ENCODE measurements around the gene CA12. TPM values are rescaled to one million over a fixed set of nuclear protein-coding genes. Genes with fewer than 3 reads are reported as not detected.

The CA12 gene
- polyA plus RNA-seq, 3 donors: not detected

- Histone ChIP-seq H3K4me3 (replicated peaks in 1 of 3; ENCODE audit: low read depth in 2 of 3, low read length in 3 of 3) (no peak overlapping the region), H3K4me2 (replicated peaks; ENCODE audit: extremely low read depth, low read length, poor library complexity, severe bottlenecking) (no peak overlapping the region), H4K20me1 (ENCODE audit: insufficient read depth, low read length) (no peaks in the 10 kb centered on the region), H2AFZ (ENCODE audit: insufficient read depth, low read depth, low read length, poor library complexity, severe bottlenecking) (no peak overlapping the region), H3K9ac (ENCODE audit: insufficient read depth, low read length, poor library complexity, severe bottlenecking) (no peak overlapping the region), H3K79me2 (ENCODE audit: insufficient read depth, low read length) (no peaks in the 10 kb centered on the region), H3K9me3 (replicated peaks in 1 of 2; ENCODE audit: control insufficient read depth in 1 of 2, insufficient read depth in 1 of 2, low read length in 2 of 2) (no peaks in the 10 kb centered on the region), H3K36me3 (replicated peaks in 1 of 2; ENCODE audit: control insufficient read depth in 1 of 2, insufficient read depth in 2 of 2, low read length in 2 of 2) (no peaks in the 10 kb centered on the region), H3K27ac (ENCODE audit: low read depth in 1 of 2, low read length in 2 of 2) (no peak overlapping the region), H3K27me3 (ENCODE audit: control insufficient read depth in 2 of 2, insufficient read depth in 2 of 2, low read length in 2 of 2) (no peaks in the 10 kb centered on the region), H3K4me1 (ENCODE audit: control insufficient read depth in 1 of 2, insufficient read depth in 2 of 2, low read length in 2 of 2) (peaks cover 8 to 9% of the 10 kb centered on the region in 2 donors)
- no peak overlapping the region for H3K4me3 Mint-ChIP-seq
- peaks cover 8% of the 10 kb centered on the region for H3K4me1 Mint-ChIP-seq
- TF ChIP-seq CTCF (IDR thresholded peaks at IDR 0.05): no peak
- WGBS (ENCODE audit: insufficient coverage): 100% methylated on average over 3 of the region's 5 CpGs
- H3K27me3 Mint-ChIP-seq (ENCODE audit: low read depth in 3 of 3): peaks cover 0 to 2% (median 0%) of the 10 kb centered on the region in 3 donors
- no peaks in the 10 kb centered on the region for H3K36me3 Mint-ChIP-seq
- no peaks in the 10 kb centered on the region for H3K9me3 Mint-ChIP-seq
- intact Hi-C loops (cut with micrococcal nuclease): no loop called here
- no peak overlapping the region for H3K27ac Mint-ChIP-seq
- no peak for DNase-seq
Measured at GRCh38 chr15:63349621-63350020, 32.0 kb downstream of the CA12 start.

GRCh38 chr15:63349156-63349555 lies 32.5 kb downstream of the CA12 start:
- H3K27me3 ChIP-seq (ENCODE audit: control insufficient read depth in 2 of 2, insufficient read depth in 2 of 2, low read length in 2 of 2): no peaks in the 10 kb centered on the region
- 95% methylated on average over 2 of the region's 6 CpGs for WGBS (ENCODE audit: insufficient coverage)
- no peak for DNase-seq
- Mint-ChIP-seq H3K4me1 (peaks cover 8% of the 10 kb centered on the region), H3K27ac (no peak overlapping the region), H3K9me3 (no peaks in the 10 kb centered on the region), H3K36me3 (no peaks in the 10 kb centered on the region), H3K4me3 (no peak overlapping the region), H3K27me3 (ENCODE audit: low read depth in 3 of 3) (peaks cover 0 to 2% (median 0%) of the 10 kb centered on the region in 3 donors)
- peaks cover 8 to 9% of the 10 kb centered on the region in 2 donors for H3K4me1 ChIP-seq (ENCODE audit: control insufficient read depth in 1 of 2, insufficient read depth in 2 of 2, low read length in 2 of 2)
- intact Hi-C loops (cut with micrococcal nuclease): no loop called here
- no peak overlapping the region for H3K27ac ChIP-seq (ENCODE audit: low read depth in 1 of 2, low read length in 2 of 2)
- no peak overlapping the region for H3K9ac ChIP-seq (ENCODE audit: insufficient read depth, low read length, poor library complexity, severe bottlenecking)
- H3K9me3 ChIP-seq (replicated peaks in 1 of 2; ENCODE audit: control insufficient read depth in 1 of 2, insufficient read depth in 1 of 2, low read length in 2 of 2): no peaks in the 10 kb centered on the region
- no peak overlapping the region for H3K4me2 ChIP-seq (replicated peaks; ENCODE audit: extremely low read depth, low read length, poor library complexity, severe bottlenecking)
- TF ChIP-seq CTCF (IDR thresholded peaks at IDR 0.05): no peak
- H3K79me2 ChIP-seq (ENCODE audit: insufficient read depth, low read length): no peaks in the 10 kb centered on the region
- H4K20me1 ChIP-seq (ENCODE audit: insufficient read depth, low read length): no peaks in the 10 kb centered on the region
- H2AFZ ChIP-seq (ENCODE audit: insufficient read depth, low read depth, low read length, poor library complexity, severe bottlenecking): no peak overlapping the region
- no peaks in the 10 kb centered on the region for H3K36me3 ChIP-seq (replicated peaks in 1 of 2; ENCODE audit: control insufficient read depth in 1 of 2, insufficient read depth in 2 of 2, low read length in 2 of 2)
- H3K4me3 ChIP-seq (replicated peaks in 1 of 3; ENCODE audit: low read depth in 2 of 3, low read length in 3 of 3): no peak overlapping the region

Measured in CD14-positive monocyte (primary cell).